22Rv1 (cell line): Measurements from ENCODE around the gene GTF3C5.

Source experiments
- CTCF ChIP-seq: fragments of 450-650 bp; IDR thresholded peaks from 2 replicates; pipeline ENCODE4 v1.5.1; 2017; ENCODE audit warnings: mild to moderate bottlenecking
- ZFX ChIP-seq: fragments of 450-650 bp; IDR thresholded peaks from 2 replicates; pipeline ENCODE4 v1.6.1; 2017; ENCODE audit warnings: antibody characterized with exemption, borderline replicate concordance

- TF ChIP-seq CTCF (no peak), ZFX (no peak)
Observed at GRCh38 chr9:133074111-133074651, 43.4 kb downstream of the GTF3C5 start.
